HCT116 (cell line): ENCODE data around the gene HAND2.

Experiments used
- POLR2A ChIP-seq: IDR thresholded peaks from 2 replicates; pipeline ENCODE4 v1.7.0; 2011; ENCODE audit warnings: borderline replicate concordance; ENCODE audit not compliant: insufficient read depth, insufficient read length; ENCODE audit errors: extremely low read depth
- TF ChIP-seq, protein P1 (sequence below), 3 experiments: fragments of 200-600 bp in 1 of 3; sonication (generic) in 1 of 3; IDR thresholded peaks in 2 of 3; conservative IDR thresholded peaks in 1 of 3; 2 replicates each; pipeline ENCODE4 v1.5.1; 2012 to 2017; ENCODE audit warnings: low read depth in 2 of 3, low read length in 2 of 3, antibody characterized with exemption in 1 of 3, borderline replicate concordance in 1 of 3, control low read depth in 1 of 3, mild to moderate bottlenecking in 1 of 3, mixed read lengths in 1 of 3, mixed run types in 1 of 3, moderate library complexity in 1 of 3; ENCODE audit not compliant: insufficient read depth in 1 of 3
- TF ChIP-seq, protein P2 (sequence below): IDR thresholded peaks from 2 replicates; pipeline ENCODE4 v1.6.1; 2011; ENCODE audit warnings: mild to moderate bottlenecking, low read length, moderate library complexity; ENCODE audit not compliant: insufficient replicate concordance; ENCODE audit errors: extremely low read depth

- TF ChIP-seq, protein P1, sequence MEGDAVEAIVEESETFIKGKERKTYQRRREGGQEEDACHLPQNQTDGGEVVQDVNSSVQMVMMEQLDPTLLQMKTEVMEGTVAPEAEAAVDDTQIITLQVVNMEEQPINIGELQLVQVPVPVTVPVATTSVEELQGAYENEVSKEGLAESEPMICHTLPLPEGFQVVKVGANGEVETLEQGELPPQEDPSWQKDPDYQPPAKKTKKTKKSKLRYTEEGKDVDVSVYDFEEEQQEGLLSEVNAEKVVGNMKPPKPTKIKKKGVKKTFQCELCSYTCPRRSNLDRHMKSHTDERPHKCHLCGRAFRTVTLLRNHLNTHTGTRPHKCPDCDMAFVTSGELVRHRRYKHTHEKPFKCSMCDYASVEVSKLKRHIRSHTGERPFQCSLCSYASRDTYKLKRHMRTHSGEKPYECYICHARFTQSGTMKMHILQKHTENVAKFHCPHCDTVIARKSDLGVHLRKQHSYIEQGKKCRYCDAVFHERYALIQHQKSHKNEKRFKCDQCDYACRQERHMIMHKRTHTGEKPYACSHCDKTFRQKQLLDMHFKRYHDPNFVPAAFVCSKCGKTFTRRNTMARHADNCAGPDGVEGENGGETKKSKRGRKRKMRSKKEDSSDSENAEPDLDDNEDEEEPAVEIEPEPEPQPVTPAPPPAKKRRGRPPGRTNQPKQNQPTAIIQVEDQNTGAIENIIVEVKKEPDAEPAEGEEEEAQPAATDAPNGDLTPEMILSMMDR (IDR thresholded peaks at IDR 0.05 in 2 of 3, conservative IDR thresholded peaks at IDR 0.05 in 1 of 3; ENCODE audit: borderline replicate concordance in 1 of 3, insufficient read depth in 1 of 3, low read depth in 2 of 3, low read length in 2 of 3), result no peak
- TF ChIP-seq, protein P2, sequence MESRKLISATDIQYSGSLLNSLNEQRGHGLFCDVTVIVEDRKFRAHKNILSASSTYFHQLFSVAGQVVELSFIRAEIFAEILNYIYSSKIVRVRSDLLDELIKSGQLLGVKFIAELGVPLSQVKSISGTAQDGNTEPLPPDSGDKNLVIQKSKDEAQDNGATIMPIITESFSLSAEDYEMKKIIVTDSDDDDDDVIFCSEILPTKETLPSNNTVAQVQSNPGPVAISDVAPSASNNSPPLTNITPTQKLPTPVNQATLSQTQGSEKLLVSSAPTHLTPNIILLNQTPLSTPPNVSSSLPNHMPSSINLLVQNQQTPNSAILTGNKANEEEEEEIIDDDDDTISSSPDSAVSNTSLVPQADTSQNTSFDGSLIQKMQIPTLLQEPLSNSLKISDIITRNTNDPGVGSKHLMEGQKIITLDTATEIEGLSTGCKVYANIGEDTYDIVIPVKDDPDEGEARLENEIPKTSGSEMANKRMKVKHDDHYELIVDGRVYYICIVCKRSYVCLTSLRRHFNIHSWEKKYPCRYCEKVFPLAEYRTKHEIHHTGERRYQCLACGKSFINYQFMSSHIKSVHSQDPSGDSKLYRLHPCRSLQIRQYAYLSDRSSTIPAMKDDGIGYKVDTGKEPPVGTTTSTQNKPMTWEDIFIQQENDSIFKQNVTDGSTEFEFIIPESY, result no peak
- TF ChIP-seq POLR2A, result no peak
These were observed 42.0 kb downstream of the HAND2 start for GRCh38 chr4:173488074-173488473.
